ENCODE data around the gene PNLIPRP1.

The PNLIPRP1 gene

DNA sequence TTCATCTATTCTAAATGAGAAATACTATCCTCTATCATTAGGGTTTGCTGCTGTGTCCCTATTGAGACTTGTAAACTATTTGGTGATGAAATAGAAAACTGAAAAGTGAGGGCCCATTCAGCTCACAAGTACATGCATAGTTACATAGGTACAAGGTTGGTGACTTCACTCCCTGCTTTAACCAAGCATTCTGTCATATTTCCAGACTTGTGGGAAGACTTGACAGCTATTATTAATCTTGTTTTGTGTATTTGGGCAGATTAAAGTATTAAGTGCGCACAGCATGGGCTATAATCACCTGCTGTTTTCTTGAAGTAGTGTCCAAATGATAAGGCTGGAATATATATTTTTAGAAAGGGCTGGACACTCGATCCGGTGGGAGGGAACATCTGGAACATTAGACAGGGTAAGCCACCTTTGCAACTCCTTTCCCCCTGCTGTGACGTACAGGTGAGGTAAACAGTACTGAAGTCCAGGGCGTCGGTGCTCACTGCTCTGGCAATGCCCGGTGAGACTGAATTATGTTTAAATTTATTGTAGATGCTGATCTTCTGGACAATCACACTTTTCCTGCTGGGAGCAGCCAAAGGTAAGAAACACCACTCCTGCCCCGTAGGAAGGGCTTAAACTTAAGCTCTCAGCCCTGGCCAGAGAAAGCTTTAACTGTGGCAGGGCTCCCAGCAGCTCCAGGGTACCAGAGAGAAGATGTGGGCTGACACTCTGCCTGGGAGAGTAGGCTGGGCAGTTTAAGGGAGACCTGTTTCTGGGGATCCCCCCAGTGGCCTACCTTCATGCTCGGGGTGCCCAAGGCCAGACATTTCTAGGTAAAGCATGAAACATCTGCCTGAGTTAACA lies at the start of gene PNLIPRP1:
Gene PNLIPRP1 (plus strand): TSS at position 370 of the 855 bp plus-strand sequence. CDS start 171 bp downstream, at position 541.
- DNase-seq: no peak

DNA sequence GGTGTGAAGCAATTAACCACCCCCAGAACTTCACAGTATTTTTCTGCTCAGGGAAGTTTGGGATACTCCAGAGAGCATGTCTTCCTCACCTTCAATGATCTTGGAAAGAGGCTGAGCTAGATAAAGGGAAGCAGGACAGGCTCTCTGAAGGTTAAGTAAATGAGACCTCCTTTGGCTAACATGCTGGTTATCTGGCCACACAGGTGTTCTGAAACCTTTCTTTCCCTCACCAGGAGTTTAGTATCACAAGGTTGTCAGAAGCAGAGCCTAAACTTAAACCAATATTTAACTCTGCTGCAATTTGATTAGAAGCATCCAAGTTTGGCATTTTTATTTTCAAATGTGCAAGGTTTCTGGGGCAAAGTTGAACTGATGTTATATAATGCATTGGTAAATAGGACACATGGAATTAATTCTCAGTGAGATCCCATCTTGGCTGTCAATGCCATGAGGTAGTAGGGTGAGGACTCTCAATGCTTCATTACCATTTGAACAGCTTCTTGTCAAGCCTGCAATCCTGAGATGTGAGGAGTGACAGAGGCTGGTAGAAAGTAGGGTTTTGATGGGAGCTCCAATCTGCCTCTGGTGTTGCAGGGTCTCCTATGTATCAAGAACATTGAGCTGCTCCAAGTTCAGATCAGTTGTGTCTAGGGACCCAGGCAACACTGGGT lies 48.6 kb upstream of the PNLIPRP1 start:
- no peak for DNase-seq

- DNase-seq: no peak
These were observed 45.6 kb upstream of the PNLIPRP1 start for GRCh38 chr10:116545122-116545521.

DNA sequence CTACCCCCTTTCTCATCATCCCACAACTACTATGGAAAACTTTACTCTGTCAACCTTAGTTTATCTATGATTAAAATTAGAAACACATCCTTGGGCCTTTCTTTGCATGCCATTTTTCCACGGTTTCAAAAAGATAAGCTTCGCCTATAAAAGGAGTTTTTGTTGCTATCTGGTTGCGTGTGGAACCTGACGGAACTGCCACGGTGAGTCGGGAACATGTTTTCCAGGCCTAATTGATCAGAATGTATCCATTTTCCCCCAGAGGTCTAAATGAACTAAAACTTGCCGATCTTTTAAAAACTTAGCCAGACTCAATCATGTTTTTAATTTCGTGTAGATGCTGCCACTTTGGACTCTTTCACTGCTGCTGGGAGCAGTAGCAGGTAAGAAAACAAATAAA lies 45.0 kb upstream of the PNLIPRP1 start, which contains the start of gene PNLIP:
Gene PNLIP (plus strand): TSS at position 176 of the 400 bp plus-strand sequence. CDS start 162 bp downstream, at position 338.
- DNase-seq: no peak

- no peak for DNase-seq
These were observed 42.5 kb upstream of the PNLIPRP1 start for GRCh38 chr10:116548301-116548700.

- no peak for DNase-seq
These were observed 37.3 kb upstream of the PNLIPRP1 start for GRCh38 chr10:116553378-116553980.

DNA sequence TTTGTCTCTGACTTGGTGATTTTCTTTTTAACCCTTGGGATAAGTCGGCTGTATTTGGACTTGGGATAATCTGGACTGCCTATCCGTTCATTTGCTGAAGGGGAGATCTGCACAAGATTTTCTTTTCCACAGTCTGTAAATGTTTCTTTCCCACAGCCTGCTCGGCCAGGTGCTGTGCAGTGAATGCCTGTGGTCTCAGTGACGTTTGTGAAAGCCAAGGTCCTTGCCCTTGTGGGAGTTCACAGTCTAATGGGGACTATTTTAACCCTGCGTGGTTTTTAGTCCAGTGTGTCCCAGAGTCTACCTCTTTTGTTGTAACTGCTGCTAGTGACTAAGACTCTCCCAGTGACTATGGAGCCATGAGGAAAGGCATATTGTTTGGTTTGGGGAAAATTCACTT lies 36.1 kb upstream of the PNLIPRP1 start:
- no peak for DNase-seq

DNA sequence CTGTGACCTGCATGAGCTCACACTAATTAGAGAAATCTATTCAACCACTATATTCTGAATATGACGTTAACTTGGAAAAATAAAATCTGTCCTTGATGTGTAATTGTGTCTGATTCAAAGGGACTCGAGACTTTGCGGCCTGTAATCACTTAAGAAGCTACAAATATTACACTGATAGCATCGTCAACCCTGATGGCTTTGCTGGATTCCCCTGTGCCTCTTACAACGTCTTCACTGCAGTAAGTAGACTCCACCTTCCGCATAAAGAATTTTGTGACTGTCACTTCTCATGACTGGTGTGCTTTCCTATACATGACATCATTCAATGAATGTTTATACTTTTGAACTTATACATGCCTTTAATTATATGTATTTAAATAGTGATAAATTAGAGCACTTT lies 34.9 kb upstream of the PNLIPRP1 start:
- DNase-seq: no peak

- DNase-seq: no peak
These were observed 33.4 kb upstream of the PNLIPRP1 start for GRCh38 chr10:116557305-116557880.

DNA sequence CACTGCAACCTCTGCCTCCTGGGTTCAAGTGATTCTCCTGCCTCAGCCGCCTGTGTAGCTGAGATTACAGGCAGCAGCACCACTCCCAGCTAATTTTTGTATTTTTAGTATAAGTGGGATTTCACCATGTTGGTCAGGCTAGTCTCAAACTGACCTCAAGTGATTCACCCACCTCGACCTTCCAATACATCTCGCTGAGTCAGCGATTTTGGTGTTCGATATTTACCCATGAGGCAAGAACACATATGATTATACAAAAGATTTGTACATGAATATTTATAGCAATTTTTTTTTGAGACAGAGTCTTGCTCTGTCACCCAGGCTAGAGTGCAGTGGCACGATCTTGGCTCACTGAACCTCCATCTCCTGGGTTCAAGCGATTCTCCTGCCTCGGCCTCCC lies 25.2 kb upstream of the PNLIPRP1 start:
- DNase-seq: no peak

DNA sequence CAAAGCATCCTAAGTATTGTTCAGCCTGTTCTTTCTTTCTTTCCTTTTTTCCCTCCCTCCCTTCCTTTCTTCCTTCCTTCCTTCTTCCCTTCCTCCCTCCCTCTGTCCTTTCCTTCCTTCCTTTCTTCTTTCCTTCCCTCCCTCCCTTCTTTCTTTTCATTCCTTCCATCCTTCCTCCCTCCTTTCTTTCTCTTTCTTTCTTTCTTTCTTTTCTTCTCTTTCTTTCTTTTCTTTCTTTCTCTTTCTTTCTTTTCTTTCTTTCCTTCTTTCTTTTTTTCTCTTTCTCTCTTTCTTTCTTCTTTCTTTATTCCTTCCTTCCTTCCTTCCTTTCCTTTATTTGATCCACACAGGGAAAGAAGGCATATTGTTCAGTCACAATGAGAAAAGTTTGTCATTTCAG lies 23.8 kb upstream of the PNLIPRP1 start:
- no peak for DNase-seq

- DNase-seq: no peak
These were observed 23.4 kb upstream of the PNLIPRP1 start for GRCh38 chr10:116567335-116567734.

GRCh38 chr10:116574797-116575196 lies 16.0 kb upstream of the PNLIPRP1 start:
- DNase-seq: no peak

DNA sequence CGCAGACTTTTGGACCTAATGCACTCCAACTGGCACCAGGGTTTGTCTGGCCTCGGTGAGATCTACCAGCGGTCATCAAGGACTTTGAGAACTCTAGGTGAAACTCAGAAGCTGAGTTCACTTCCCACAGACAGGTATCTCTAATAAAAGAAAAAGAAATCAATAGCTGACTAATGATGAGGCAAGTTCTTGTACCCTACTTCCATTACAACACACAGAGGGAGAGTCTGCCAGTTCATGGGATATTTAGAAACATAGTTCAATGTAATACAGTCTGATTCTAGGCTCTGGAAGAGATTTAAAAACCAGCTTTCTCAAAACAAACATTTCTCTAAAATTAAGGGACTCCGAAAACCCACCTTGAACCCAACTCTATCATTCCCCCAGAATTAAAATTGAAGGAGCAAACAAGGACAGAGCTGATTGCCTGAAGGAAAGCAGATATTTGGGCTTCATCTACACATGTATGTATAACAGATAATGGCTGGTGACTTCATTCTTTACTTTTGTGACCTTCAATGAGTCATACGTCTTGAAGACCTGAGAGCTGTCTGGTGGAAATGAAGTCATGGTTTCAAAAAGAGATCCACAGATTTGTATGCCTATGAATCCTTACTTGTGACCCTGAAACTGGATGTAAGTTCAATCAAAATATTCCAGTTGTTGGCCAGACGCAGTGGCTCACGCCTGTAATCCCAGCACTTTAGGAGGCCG lies 2.7 kb upstream of the PNLIPRP1 start:
- DNase-seq: no peak

DNA sequence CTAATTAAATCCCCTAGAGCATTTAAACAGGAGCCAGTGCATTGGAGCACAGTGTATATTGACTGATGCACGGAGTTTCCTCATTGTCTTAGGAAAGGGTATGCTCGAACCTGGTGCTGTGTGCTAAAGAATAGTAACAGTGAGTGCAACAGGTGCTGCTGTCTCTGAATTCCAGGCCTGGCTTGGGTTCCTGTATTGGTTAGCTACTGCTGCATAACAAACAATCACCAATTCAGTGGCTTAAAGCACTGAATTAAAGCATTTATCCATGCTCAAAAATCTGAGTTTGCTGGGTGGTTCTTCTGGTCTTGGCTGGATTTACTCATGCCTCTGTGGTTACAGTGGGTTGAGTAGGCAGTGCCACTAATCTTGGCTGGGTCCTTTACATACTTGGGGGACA lies 1.8 kb upstream of the PNLIPRP1 start:
- no peak for DNase-seq

- no peak for DNase-seq
These were observed 833 bp upstream of the PNLIPRP1 start for GRCh38 chr10:116589926-116590325.

DNA sequence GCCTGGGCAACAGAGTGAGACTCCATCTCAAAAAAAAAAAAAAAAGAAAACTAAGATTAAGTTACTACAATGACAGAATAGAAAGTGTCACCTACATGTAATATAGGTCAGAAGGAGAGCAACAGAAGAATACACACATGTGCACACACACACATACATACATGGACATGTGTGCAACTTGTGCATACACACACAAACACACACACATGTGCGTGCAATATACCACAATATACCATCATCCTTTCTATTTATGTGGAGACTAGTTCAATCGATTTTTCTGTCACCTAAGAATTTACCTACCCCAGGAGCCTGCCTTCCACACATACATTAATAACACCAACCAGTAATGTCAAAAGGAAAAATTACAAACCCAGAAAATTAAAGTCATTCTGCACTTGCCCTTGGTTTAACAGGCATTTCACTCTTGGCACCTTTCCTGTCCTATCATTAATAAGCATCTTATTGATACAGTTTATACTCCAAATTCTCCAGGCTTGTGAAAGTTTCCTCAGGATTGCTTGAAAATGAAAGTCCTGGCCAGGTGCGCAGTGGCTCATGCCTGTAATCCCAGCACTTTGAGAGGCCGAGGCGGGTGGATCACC lies 2.5 kb downstream of the PNLIPRP1 start:
- DNase-seq: no peak

- DNase-seq: no peak
These were observed 3.8 kb downstream of the PNLIPRP1 start for GRCh38 chr10:116594525-116595035.

GRCh38 chr10:116596062-116596461 lies 5.3 kb downstream of the PNLIPRP1 start:
- DNase-seq: no peak

- DNase-seq: no peak
These were observed 6.8 kb downstream of the PNLIPRP1 start for GRCh38 chr10:116597543-116597942.

DNA sequence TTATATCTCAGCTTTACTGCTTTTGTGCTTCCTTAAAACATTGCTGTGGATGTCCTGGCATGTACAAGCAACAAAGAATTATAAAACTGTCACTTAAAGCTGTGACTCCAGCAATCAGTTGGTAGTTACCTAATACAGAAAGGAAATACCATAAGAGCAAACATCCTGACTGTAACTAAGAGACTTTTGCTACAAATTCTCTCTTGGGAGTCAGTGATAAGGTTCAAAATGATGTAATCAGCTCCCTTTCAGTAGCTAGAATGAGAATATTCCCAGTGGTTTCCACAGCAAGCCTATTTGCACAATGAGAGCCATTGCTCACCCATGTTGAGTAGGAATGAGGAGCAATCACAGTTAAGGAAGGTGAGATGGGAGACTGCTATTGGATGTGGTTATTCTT lies 7.6 kb downstream of the PNLIPRP1 start:
- no peak for DNase-seq

DNA sequence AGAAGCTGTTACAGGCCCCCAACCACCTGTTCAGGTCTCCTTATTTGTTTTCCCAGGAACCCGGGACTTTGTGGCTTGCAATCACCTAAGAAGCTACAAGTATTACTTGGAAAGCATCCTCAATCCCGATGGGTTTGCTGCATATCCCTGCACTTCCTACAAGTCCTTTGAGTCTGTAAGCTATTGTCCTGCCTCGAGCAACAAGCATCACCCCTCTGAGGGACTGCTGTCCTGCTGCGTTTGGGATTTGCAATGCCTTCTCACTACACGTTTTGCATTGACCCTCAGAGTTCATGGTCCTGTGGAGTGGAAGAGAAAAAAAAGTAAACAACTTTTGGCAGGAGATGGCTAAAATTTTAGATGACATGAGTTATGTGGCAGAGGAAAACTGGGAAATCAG lies 9.2 kb downstream of the PNLIPRP1 start:
- DNase-seq: no peak

Measured in fibroblast of skin of right biceps (primary cell).